Activated T-cell treated with anti-CD3 and anti-CD28 coated beads for 1 hour (primary cell): ENCODE results near the gene SCD.

Experiments used
- DNase-seq: peaks from one replicate; pipeline ENCODE4 v3.0.0-alpha.2; 2020; ENCODE audit warnings: low read depth

SCD gene

DNA sequence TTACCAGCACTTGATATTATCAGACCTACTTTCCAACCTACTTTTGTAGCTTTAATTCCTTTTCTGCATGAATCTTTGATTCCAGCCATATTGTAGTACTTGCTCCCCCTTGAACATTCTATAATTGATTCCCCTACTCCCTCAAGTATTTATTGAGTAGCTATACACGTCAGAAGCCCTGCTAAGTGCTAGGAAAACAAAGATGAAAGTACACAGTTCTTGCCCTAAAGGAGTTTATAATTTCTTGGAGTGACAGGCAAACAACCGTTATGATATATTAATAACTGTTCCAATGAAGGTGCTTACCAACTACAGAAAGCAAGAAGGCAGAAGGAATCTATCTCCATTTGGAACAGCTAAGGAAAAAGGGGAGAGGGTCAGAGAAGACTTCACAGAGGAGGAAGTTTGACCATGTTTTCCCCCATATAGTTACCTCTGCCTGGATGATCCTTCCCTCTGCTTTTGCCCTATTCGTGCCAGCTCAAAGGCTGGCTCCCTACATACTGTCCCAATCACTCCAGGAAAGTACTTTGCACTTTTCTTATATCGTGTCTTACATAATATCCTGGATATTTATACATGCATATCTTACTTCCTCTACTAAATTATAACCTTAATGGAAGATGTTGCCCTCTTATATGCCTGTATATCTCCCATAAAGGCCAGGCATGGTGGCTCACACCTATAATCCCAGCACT lies 54.7 kb downstream of the SCD start:
- no peak for DNase-seq

- DNase-seq, result no peak
These were observed 56.7 kb downstream of the SCD start for GRCh38 chr10:100403734-100404133.

DNA sequence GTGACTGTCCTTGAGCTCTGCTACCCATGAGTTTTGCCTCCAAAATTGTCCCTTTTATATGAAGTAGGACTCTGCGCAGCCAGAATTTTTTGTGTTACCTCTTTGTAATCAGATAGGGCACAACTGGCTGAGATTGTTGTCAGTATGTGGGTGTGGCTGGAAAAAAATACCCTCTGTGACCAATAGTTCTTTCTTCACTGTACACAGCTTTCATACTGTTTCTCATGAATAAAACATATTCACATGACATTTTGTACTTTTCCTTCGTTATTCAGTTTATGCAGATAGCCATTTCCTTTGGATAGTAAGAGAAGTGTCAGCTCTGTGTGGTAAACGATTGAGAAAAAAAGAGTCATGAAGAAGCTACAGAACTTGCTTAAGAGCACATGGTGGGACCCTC lies 66.1 kb downstream of the SCD start:
- no peak for DNase-seq
